Testis (tissue), 3 donors: ENCODE measurements around the gene STRN3. TPM values are rescaled to one million over a fixed set of nuclear protein-coding genes. Genes with fewer than 3 reads are reported as not detected.
"Not testable (repeated sequence)": the region's sequence is repeated elsewhere in the genome, so short reads cannot be mapped to it uniquely, and the experiment has no call there.

Source experiments
- DNase-seq: peaks from one replicate; pipeline ENCODE4 v3.0.0-alpha.2; 2019
- H3K27ac ChIP-seq, 2 donors: fragments of 200-600 bp; sonication (generic); one replicate each; pipeline ENCODE4 v1.5.1; 2019
- H3K27me3 ChIP-seq: fragments of 200-600 bp; sonication (generic); one replicate; pipeline ENCODE4 v1.5.1; 2019
- H3K36me3 ChIP-seq: fragments of 200-600 bp; sonication (generic); one replicate; pipeline ENCODE4 v1.5.1; 2017; ENCODE audit warnings: low read depth; ENCODE audit errors: missing control alignments
- H3K4me1 ChIP-seq: fragments of 200-600 bp; sonication (generic); one replicate; pipeline ENCODE4 v1.5.1; 2019
- H3K4me3 ChIP-seq, 2 donors: fragments of 200-600 bp; sonication (generic); one replicate each; pipeline ENCODE4 v1.5.1; 2017 to 2019
- H3K9me3 ChIP-seq: fragments of 200-600 bp; sonication (generic); one replicate; pipeline ENCODE4 v1.5.1; 2017
- POLR2A ChIP-seq: fragments of 450-650 bp; IDR thresholded peaks from one replicate; pipeline ENCODE4 v1.6.1; 2017; ENCODE audit warnings: antibody characterized with exemption, mild to moderate bottlenecking, moderate library complexity
- WGBS, 2 donors: methylation state at CpG; one replicate each; pipeline ENCODE4 v1.1.5; 2018; 5-methylcytosine and 5-hydroxymethylcytosine counted together
- intact Hi-C: fragments of 100-400 bp; cut with DNase I; formaldehyde crosslinking; loops from one replicate; pipeline ENCODE4 v1.15.1; 2023; ENCODE audit warnings: low total_unique reads
- polyA plus RNA-seq: library from polyadenylated mRNA; stranded (reverse); fragments of 350-450 nt; fragmentation: Illumina TruSeq; extraction: RNeasy Lipid Tissue Mini Kit (QIAGEN cat#74804); gene quantifications from one replicate; pipeline ENCODE4 v1.2.3, GENCODE V29; 2014; ENCODE audit warnings: low read depth, low replicate concordance; ENCODE audit not compliant: insufficient read depth
- total RNA-seq, 2 donors: library from RNA; depleted of rRNA; stranded (reverse); fragments of >200 nt; gene quantifications; one replicate each; pipeline ENCODE4 v1.2.3, GENCODE V29; 2016
- TF ChIP-seq, protein P1 (sequence below), 3 experiments: fragments of 450-650 bp in 2 of 3; fragments of 200-600 bp in 1 of 3; sonication (generic) in 1 of 3; IDR thresholded peaks; one replicate each; pipeline ENCODE4 v1.5.1; 2016 to 2019; ENCODE audit warnings: antibody characterized with exemption in 3 of 3, mild to moderate bottlenecking in 2 of 3, moderate library complexity in 1 of 3

Gene STRN3
- total and polyA plus RNA-seq, 3 donors from 2014 or later, result 35.1 to 65.2 (median 60.1) TPM

DNA sequence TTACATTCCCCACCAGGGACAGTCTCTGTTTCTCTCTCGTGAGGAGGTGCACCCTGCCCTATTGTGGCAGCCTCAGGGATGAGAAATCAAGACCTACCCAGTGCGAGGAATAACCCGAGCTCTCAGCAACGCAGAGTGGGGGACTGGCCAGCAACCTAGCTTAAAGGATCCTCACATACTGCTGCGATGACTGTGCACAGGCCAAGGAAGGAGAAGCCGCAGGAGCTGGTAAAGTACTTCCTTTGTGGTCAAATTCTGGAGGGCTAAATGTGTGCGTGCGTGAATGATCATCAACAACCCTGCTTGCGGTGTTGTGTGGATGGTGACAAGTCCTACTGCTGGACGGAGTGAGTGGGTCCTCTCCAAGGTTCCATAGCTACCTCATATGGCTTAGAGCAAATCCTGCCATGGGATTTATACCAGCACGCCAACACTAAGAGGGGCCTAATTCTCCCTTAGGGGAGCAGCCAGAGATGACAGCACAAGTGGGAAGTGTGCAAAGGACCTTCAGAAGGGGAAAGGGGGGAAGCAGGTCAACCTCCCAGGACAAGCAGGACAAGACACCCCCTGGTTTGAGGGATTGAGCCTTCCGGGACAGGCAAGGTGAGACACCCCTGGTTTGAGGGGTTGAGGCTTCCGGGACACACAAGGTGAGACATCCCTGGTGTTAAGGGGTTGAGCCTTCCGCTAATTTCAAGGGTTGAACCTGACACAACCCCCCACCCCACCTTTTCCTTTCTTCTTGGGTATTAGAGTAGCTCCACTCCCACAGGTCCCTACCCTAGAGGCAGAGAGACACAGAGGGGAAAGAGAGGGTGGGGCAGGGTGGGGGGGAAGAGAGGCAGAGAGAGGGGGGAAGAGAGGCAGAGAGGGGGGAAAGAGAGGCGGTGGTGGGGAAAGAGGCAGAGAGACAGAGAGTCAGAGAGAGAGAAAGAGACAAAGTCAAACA, 59.5 kb downstream of the STRN3 start:
- intact Hi-C loops, result no loop called here
- H3K27ac ChIP-seq, result no peak overlapping the region
- H3K4me1 ChIP-seq, result no peaks in the 10 kb centered on the region
- WGBS, 2 donors, result 94 to 96% methylated on average over 14 to 15 of the region's 15 CpGs
- H3K27me3 ChIP-seq, result no peaks in the 10 kb centered on the region
- no peak overlapping the region for H3K4me3 ChIP-seq
- H3K9me3 ChIP-seq, result no peaks in the 10 kb centered on the region
- no peak for TF ChIP-seq POLR2A
- TF ChIP-seq, protein P1, sequence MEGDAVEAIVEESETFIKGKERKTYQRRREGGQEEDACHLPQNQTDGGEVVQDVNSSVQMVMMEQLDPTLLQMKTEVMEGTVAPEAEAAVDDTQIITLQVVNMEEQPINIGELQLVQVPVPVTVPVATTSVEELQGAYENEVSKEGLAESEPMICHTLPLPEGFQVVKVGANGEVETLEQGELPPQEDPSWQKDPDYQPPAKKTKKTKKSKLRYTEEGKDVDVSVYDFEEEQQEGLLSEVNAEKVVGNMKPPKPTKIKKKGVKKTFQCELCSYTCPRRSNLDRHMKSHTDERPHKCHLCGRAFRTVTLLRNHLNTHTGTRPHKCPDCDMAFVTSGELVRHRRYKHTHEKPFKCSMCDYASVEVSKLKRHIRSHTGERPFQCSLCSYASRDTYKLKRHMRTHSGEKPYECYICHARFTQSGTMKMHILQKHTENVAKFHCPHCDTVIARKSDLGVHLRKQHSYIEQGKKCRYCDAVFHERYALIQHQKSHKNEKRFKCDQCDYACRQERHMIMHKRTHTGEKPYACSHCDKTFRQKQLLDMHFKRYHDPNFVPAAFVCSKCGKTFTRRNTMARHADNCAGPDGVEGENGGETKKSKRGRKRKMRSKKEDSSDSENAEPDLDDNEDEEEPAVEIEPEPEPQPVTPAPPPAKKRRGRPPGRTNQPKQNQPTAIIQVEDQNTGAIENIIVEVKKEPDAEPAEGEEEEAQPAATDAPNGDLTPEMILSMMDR (IDR thresholded peaks at IDR 0.05), result no peak
- H3K36me3 ChIP-seq, result no peaks in the 10 kb centered on the region
- DNase-seq, result no peak

DNA sequence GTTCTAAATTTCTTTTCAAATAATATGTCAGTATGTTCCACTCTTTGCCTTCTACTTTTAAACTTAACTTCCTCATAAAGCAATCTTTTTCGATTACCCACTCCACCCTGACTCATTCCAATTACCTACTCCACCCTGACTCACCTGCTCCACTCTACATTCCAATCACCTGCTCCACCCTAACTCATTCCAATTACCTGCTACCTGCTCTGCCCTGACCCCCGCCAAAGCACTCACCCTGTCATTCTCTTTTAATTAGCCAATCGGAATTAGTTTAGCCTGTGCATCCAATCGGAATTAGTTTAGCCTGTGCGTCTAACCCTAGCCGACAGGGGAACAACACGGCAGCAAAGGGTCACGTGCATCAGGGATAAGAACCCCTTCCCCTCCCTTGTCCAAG, 60.3 kb downstream of the STRN3 start:
- H3K4me1 ChIP-seq, H3K27me3 ChIP-seq, DNase-seq, H3K27ac ChIP-seq, intact Hi-C loops, H3K4me3 ChIP-seq, H3K36me3 ChIP-seq, H3K9me3 ChIP-seq: not testable (repeated sequence)
- 94 to 97% methylated on average over 8 of the region's 8 CpGs for WGBS, 2 donors

DNA sequence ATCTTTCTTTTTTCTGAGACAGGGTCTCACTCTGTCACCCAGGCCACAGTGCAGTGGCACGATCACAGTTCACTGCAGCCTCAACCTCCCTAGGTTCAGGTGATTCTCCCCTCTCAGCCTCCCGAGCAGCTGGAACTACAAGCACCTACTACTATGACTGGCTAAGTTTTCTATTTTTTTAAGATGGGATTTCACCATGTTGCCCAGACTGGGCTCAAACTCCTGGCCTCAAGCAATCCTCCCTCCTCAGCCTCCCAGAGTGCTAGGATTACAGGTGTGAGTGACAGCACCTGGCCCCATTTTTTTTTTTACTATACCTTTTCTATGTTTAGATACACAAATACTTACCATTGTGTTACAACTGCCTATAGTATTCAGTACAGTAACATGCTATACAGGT, 63.6 kb downstream of the STRN3 start:
- H3K36me3 ChIP-seq, H3K4me3 ChIP-seq, H3K27ac ChIP-seq, H3K4me1 ChIP-seq, DNase-seq, H3K27me3 ChIP-seq, intact Hi-C loops, H3K9me3 ChIP-seq: not testable (repeated sequence)
- WGBS, 2 donors, result 94 to 95% methylated on average over 2 of the region's 2 CpGs

DNA sequence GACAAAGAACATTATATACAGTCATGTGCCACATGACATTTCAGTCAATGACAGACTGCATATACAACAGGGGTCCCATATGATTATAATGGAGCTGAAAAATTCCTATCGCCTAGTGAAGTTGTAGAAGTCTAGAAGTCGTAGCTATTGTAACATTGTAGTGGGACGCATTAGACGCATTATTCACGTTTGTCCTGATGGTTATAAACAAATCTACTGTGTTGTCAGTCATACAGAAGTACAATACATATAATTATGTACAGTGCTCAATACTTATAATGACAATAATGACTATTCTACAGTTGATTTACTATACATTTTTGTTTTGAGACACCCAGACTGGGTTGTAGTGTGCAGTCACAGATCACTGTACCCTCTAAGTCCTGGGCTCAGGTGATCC, 64.8 kb downstream of the STRN3 start:
- H3K4me3 ChIP-seq, result no peak overlapping the region
- no peaks in the 10 kb centered on the region for H3K27me3 ChIP-seq
- H3K9me3 ChIP-seq, result no peaks in the 10 kb centered on the region
- TF ChIP-seq POLR2A, result no peak
- TF ChIP-seq, protein P1 (IDR thresholded peaks at IDR 0.05), result no peak
- H3K27ac ChIP-seq, result no peak overlapping the region
- intact Hi-C loops, result no loop called here
- WGBS, 2 donors, result 85 to 89% methylated on average over 5 of the region's 5 CpGs
- no peaks in the 10 kb centered on the region for H3K4me1 ChIP-seq
- H3K36me3 ChIP-seq, result no peaks in the 10 kb centered on the region
- DNase-seq, result no peak

DNA sequence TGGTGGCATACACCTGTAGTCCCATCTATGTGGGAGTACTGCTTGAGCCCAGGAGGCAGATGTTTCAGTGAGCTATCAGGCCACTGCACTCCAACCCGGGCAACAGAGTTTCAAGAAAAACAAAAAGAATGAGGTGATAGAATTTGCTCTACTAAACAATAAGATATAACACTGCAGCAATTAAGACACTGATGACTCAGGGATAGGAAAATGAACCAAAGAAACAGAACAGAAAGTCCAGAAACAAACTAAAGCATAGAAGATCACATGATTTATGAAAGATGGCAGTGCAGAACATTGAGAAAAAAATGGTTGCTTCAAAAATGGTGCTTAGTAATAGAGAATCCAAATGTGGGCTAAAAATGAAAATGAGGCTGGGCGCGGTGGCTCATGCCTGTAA, 66.0 kb downstream of the STRN3 start:
- DNase-seq, result no peak
- no peaks in the 10 kb centered on the region for H3K27me3 ChIP-seq
- intact Hi-C loops, result no loop called here
- no peak overlapping the region for H3K27ac ChIP-seq
- no peak for TF ChIP-seq POLR2A
- TF ChIP-seq, protein P1 (IDR thresholded peaks at IDR 0.05), result no peak
- H3K36me3 ChIP-seq, result no peaks in the 10 kb centered on the region
- no peaks in the 10 kb centered on the region for H3K9me3 ChIP-seq
- H3K4me1 ChIP-seq, result no peaks in the 10 kb centered on the region
- 91 to 97% methylated on average over 3 of the region's 3 CpGs for WGBS, 2 donors
- H3K4me3 ChIP-seq, result no peak overlapping the region
